Trophoblast cell (in vitro differentiated cells and primary cell): ENCODE measurements around the gene DELE1.

Experiments
- DNase-seq, 2 donors: peaks; one replicate each; pipeline ENCODE4 v3.0.0-alpha.2; 2016
- H2AFZ ChIP-seq: 2 replicates; pipeline ENCODE4 v1.6.1; 2013; ENCODE audit warnings: low read length, moderate library complexity, mild to moderate bottlenecking; ENCODE audit not compliant: insufficient read depth, poor library complexity
- H2AK5ac ChIP-seq: 2 replicates; pipeline ENCODE4 v1.6.1; 2013; ENCODE audit warnings: mild to moderate bottlenecking, low read length
- H2BK120ac ChIP-seq: 2 replicates; pipeline ENCODE4 v1.6.1; 2013; ENCODE audit warnings: low read length, mild to moderate bottlenecking, moderate library complexity; ENCODE audit not compliant: insufficient read depth, poor library complexity
- H2BK12ac ChIP-seq: 2 replicates; pipeline ENCODE4 v1.6.1; 2013; ENCODE audit warnings: mild to moderate bottlenecking, low read length, moderate library complexity
- H2BK5ac ChIP-seq: 2 replicates; pipeline ENCODE4 v1.6.1; 2013; ENCODE audit warnings: low read length, low read depth, moderate library complexity, mild to moderate bottlenecking; ENCODE audit not compliant: poor library complexity
- H3K14ac ChIP-seq: 2 replicates; pipeline ENCODE4 v1.6.1; 2013; ENCODE audit warnings: mild to moderate bottlenecking, low read length
- H3K18ac ChIP-seq: 2 replicates; pipeline ENCODE4 v1.6.1; 2013; ENCODE audit warnings: mild to moderate bottlenecking, low read length
- H3K23ac ChIP-seq: 2 replicates; pipeline ENCODE4 v1.6.1; 2013; ENCODE audit warnings: low read length
- H3K27ac ChIP-seq: 2 replicates; pipeline ENCODE4 v1.5.1; 2013; ENCODE audit warnings: low read depth, mild to moderate bottlenecking, inconsistent platforms, low read length, moderate library complexity
- H3K27me3 ChIP-seq: 2 replicates; pipeline ENCODE4 v1.6.1; 2013; ENCODE audit warnings: inconsistent platforms, mild to moderate bottlenecking, low read length, moderate library complexity; ENCODE audit not compliant: insufficient read depth
- H3K36me3 ChIP-seq, 2 experiments: 1 replicate in 1 of 2; 2 replicates in 1 of 2; pipeline ENCODE4 v1.6.1; 2013; ENCODE audit warnings: low read length in 2 of 2, mild to moderate bottlenecking in 2 of 2, moderate library complexity in 1 of 2; ENCODE audit not compliant: insufficient read depth in 2 of 2, control insufficient read depth in 1 of 2
- H3K4ac ChIP-seq: 2 replicates; pipeline ENCODE4 v1.6.1; 2013; ENCODE audit warnings: low read depth, mild to moderate bottlenecking, low read length, moderate library complexity
- H3K4me1 ChIP-seq, 2 experiments: 1 replicate in 1 of 2; 2 replicates in 1 of 2; pipeline ENCODE4 v1.6.1; 2013; ENCODE audit warnings: low read length in 2 of 2, mild to moderate bottlenecking in 2 of 2, moderate library complexity in 1 of 2; ENCODE audit not compliant: insufficient read depth in 2 of 2, control insufficient read depth in 1 of 2
- H3K4me2 ChIP-seq: 2 replicates; pipeline ENCODE4 v1.6.1; 2013; ENCODE audit warnings: inconsistent platforms, mild to moderate bottlenecking, low read length, moderate library complexity
- H3K4me3 ChIP-seq: 2 replicates; pipeline ENCODE4 v1.5.1; 2013; ENCODE audit warnings: mild to moderate bottlenecking, low read depth, low read length, inconsistent platforms
- H3K79me1 ChIP-seq: one replicate; pipeline ENCODE4 v1.6.1; 2013; ENCODE audit warnings: low read length
- H3K79me2 ChIP-seq: 2 replicates; pipeline ENCODE4 v1.6.1; 2013; ENCODE audit warnings: low read length, mild to moderate bottlenecking; ENCODE audit not compliant: control insufficient read depth, insufficient read depth, poor library complexity
- H3K9ac ChIP-seq: 2 replicates; pipeline ENCODE4 v1.6.1; 2013; ENCODE audit warnings: mild to moderate bottlenecking, low read length
- H3K9me3 ChIP-seq: 2 replicates; pipeline ENCODE4 v1.6.1; 2013; ENCODE audit warnings: low read depth, mild to moderate bottlenecking, control low read depth, inconsistent platforms, low read length; ENCODE audit not compliant: insufficient read depth
- H4K12ac ChIP-seq: 2 replicates; pipeline ENCODE4 v1.6.1; 2013; ENCODE audit warnings: low read depth, mild to moderate bottlenecking, low read length, moderate library complexity
- H4K8ac ChIP-seq: 2 replicates; pipeline ENCODE4 v1.6.1; 2013; ENCODE audit warnings: low read depth, mild to moderate bottlenecking, low read length, moderate library complexity
- H4K91ac ChIP-seq: one replicate; pipeline ENCODE4 v1.6.1; 2013; ENCODE audit warnings: low read depth, mild to moderate bottlenecking, low read length, moderate library complexity
- WGBS: extraction: QIAGEN DNeasy Blood & Tissue Kit; methylation state at CpG from one replicate; pipeline ENCODE4 v1.1.7; 2013; ENCODE audit warnings: missing lambda C conversion rate; ENCODE audit not compliant: insufficient read length, insufficient coverage; ENCODE audit errors: extremely low coverage; 5-methylcytosine and 5-hydroxymethylcytosine counted together

DELE1 gene

DNA sequence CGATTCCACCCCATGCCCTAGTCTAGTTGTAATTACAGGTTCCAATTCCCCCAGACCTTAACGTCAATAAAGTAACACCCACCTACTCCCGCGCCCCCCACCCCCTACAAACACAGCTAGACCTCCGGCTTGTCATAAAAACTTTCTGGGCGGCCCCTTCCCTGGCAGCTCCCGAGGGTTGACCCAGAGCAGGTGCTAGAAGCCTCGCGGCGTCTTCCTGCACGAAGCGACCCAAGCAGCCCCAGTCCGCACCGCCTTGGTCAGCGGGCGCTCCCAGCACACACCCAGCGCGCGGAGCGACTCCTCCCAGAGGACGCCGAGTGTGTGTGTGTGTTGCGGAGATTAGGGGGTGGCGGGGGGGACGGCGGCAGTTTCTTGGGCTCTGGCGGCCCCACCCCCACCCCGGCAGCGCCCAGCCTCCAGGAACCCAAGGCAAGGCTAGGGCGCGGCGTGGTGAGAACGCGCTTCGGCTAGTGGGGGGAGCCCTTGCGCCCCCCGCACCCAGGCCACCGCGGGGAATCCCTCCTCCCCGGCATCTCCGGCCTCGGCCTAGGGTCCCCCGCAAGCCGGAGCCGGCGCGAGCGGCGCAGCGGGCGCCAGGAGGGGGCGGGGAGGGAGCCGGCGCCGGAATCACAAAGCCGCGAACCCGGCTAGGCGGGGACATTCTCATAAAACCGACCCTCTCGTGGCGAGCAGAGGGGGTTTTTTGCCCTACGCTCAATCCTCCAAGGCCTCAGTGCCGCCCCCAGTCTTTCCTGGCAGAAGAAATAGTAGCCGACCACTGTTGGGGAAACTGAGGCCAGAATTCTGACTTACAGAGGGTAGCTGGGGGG, 47.7 kb upstream of the DELE1 start:
- no peak overlapping the region for H3K18ac ChIP-seq
- H3K4ac ChIP-seq, result no peak overlapping the region
- H3K9me3 ChIP-seq, result peaks cover 2% of the 10 kb centered on the region
- H4K12ac ChIP-seq, result no peak overlapping the region
- no peak overlapping the region for H3K27ac ChIP-seq
- no CpG with 5 or more reads among the region's 65 CpGs for WGBS
- H2BK5ac ChIP-seq, result no peak overlapping the region
- no peak overlapping the region for H2AK5ac ChIP-seq
- no peak overlapping the region for H2AFZ ChIP-seq
- H3K79me2 ChIP-seq, result no peaks in the 10 kb centered on the region
- no peak overlapping the region for H3K14ac ChIP-seq
- H3K4me3 ChIP-seq, result peak overlapping the region; percentile 63
- H3K36me3 ChIP-seq, result no peaks in the 10 kb centered on the region
- no peak overlapping the region for H4K8ac ChIP-seq
- no peak overlapping the region for H2BK12ac ChIP-seq
- H3K79me1 ChIP-seq, result no peaks in the 10 kb centered on the region
- no peak overlapping the region for H3K23ac ChIP-seq
- DNase-seq, result peak in 1 of 2 donors; percentile 33
- H3K4me2 ChIP-seq, result peak overlapping the region; percentile 93
- H4K91ac ChIP-seq, result no peak overlapping the region
- no peak overlapping the region for H2BK120ac ChIP-seq
- H3K9ac ChIP-seq, result no peak overlapping the region
- H3K4me1 ChIP-seq, result peaks cover 26 to 37% of the 10 kb centered on the region in 2 experiments
- peaks cover 26% of the 10 kb centered on the region for H3K27me3 ChIP-seq

DNA sequence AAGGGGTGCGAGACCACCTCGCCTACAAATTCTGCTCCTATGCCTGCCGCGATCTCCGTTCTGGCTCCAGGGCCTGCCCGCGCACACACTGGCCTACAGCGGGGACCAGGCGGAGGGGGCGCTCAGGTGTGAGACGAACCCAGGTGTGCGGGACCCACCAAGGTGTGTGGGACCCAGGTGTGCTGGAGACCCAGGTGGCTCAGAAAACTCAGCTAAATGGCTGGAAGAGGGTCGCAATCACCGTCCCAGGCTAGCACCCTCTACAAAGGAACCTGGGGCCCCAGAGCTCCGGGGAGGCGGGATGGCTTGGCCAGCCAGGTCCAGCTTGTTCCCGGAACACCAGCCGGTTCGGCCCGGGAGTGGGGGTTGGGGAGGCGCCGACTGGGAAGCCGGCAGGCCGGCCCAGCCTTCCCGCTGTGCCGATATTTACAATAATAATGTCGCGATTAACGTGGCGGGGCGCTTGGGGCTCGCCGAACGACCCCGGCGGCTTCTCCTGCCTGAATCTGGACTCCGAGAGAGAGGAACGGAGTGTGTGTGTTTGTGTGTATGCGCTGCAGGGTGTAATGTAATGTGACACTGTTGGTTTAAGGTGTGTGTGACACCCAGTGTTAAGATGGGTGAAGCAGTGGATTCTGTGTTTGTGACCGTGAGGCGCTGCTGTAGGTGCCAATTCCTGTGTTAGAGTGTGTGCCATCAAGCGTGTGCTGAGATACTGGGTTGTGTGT, 46.9 kb upstream of the DELE1 start:
- Histone ChIP-seq H4K8ac (no peak overlapping the region), H3K18ac (no peak overlapping the region), H3K27ac (no peak overlapping the region), H4K91ac (no peak overlapping the region), H3K79me1 (no peaks in the 10 kb centered on the region), H3K79me2 (no peaks in the 10 kb centered on the region), H3K4me1 (peaks cover 26 to 41% of the 10 kb centered on the region in 2 experiments), H3K4me2 (peak overlapping the region; percentile 93), H3K4me3 (peak overlapping the region; percentile 62), H3K9me3 (peaks cover 2% of the 10 kb centered on the region), H2BK120ac (no peak overlapping the region), H3K9ac (no peak overlapping the region), H4K12ac (no peak overlapping the region), H3K14ac (no peak overlapping the region), H2AFZ (peak overlapping the region; percentile 2), H2BK12ac (no peak overlapping the region), H3K36me3 (no peaks in the 10 kb centered on the region), H3K23ac (no peak overlapping the region), H3K4ac (no peak overlapping the region), H2BK5ac (no peak overlapping the region), H2AK5ac (no peak overlapping the region), H3K27me3 (peaks cover 26% of the 10 kb centered on the region)
- no CpG with 5 or more reads among the region's 42 CpGs for WGBS
- DNase-seq, result peak in 1 of 2 donors; percentile 62

DNA sequence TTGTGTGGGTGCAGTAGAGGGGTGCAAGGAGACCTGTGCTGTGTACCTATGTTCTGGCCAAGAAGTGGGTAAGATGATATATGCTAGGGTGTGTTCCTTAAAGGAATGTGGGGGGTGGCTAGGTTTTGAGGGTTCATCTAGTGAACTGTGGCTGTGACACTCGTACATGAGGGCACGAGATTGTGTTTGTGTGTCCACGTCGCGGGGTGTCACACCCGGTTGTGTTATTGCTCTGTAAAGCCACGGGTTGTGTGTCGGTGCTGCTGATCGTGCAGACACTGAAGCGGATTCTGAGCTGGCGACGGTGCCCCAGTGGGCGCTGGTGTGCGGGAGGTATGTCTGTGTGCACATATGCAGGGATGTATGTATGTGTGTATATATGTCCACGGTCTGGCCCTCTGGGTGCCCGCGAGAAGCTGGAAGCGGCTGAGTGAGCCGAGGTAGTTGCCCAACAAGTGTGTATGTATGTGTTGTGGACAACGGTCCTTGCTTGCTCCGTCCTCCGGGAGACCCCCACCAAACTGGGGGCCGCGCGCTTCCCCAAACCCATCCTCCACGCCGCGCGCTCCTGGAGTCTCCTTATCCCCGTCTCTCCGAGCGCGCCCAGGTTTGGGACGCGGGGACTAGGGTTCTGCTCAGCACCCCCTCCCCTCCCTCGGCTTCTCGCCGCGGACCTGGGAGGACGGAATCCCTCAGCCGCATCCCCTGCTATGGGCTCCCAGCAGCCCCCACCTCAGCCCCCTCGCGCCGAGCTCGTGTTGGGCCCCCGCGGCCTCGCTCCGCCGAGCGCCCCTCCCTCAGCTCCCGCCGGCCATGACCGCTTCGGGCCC, 46.1 kb upstream of the DELE1 start:
- no peak overlapping the region for H2AK5ac ChIP-seq
- WGBS, result no CpG with 5 or more reads among the region's 55 CpGs
- no peak overlapping the region for H4K12ac ChIP-seq
- H3K4me2 ChIP-seq, result peak overlapping the region; percentile 93
- no peak overlapping the region for H4K91ac ChIP-seq
- H2BK5ac ChIP-seq, result no peak overlapping the region
- DNase-seq, result peak; percentile 30 to 63
- H3K18ac ChIP-seq, result no peak overlapping the region
- peaks cover 2% of the 10 kb centered on the region for H3K9me3 ChIP-seq
- peaks cover 28 to 47% of the 10 kb centered on the region in 2 experiments for H3K4me1 ChIP-seq
- H3K23ac ChIP-seq, result no peak overlapping the region
- H4K8ac ChIP-seq, result no peak overlapping the region
- no peak overlapping the region for H2AFZ ChIP-seq
- no peaks in the 10 kb centered on the region for H3K36me3 ChIP-seq
- H3K9ac ChIP-seq, result no peak overlapping the region
- no peak overlapping the region for H3K27ac ChIP-seq
- H2BK120ac ChIP-seq, result no peak overlapping the region
- no peaks in the 10 kb centered on the region for H3K79me1 ChIP-seq
- H3K27me3 ChIP-seq, result peaks cover 26% of the 10 kb centered on the region
- peak overlapping the region; percentile 72 for H3K4me3 ChIP-seq
- H2BK12ac ChIP-seq, result no peak overlapping the region
- no peak overlapping the region for H3K4ac ChIP-seq
- H3K14ac ChIP-seq, result no peak overlapping the region
- H3K79me2 ChIP-seq, result no peaks in the 10 kb centered on the region

- no peak within 1 kb of the TSS for H3K27ac ChIP-seq
- no peak within 1 kb of the TSS for H3K14ac ChIP-seq
- no peaks in the 10 kb centered on the region for H3K36me3 ChIP-seq
- no peak within 1 kb of the TSS for H2BK12ac ChIP-seq
- H2AK5ac ChIP-seq, result no peak within 1 kb of the TSS
- H3K4me2 ChIP-seq, result peak within 1 kb of the TSS; percentile 93
- H4K91ac ChIP-seq, result no peak within 1 kb of the TSS
- H3K79me1 ChIP-seq, result no peaks in the 10 kb centered on the region
- DNase-seq, result peak; percentile 41 to 60
- H3K79me2 ChIP-seq, result no peaks in the 10 kb centered on the region
- H3K23ac ChIP-seq, result no peak within 1 kb of the TSS
- peaks cover 33 to 51% of the 10 kb centered on the region in 2 experiments for H3K4me1 ChIP-seq
- H2AFZ ChIP-seq, result no peak within 1 kb of the TSS
- H3K27me3 ChIP-seq, result peaks cover 26% of the 10 kb centered on the region
- WGBS, result no CpG with 5 or more reads among the region's 63 CpGs
- H3K9ac ChIP-seq, result no peak within 1 kb of the TSS
- H3K4ac ChIP-seq, result no peak within 1 kb of the TSS
- no peak within 1 kb of the TSS for H3K18ac ChIP-seq
- peak within 1 kb of the TSS; percentile 72 for H3K4me3 ChIP-seq
- no peak within 1 kb of the TSS for H2BK5ac ChIP-seq
- H4K8ac ChIP-seq, result no peak within 1 kb of the TSS
- H2BK120ac ChIP-seq, result no peak within 1 kb of the TSS
- peaks cover 2% of the 10 kb centered on the region for H3K9me3 ChIP-seq
- no peak within 1 kb of the TSS for H4K12ac ChIP-seq
These were observed 45.4 kb upstream of the DELE1 start, which contains the start of gene PCDH1 for GRCh38 chr5:141878186-141878710. PCDH1 (minus strand) TSS chr5:141878410; CDS start chr5:141878262, 148 bp downstream.
